H1 (cell line): Measurements from ENCODE around the gene PREX1. TPM values are rescaled to one million over a fixed set of nuclear protein-coding genes. Genes with fewer than 3 reads are reported as not detected.

Experiments
- CTCF ChIA-PET: fragments of 300-600 bp; sonication (Branson Sonifier 250); formaldehyde crosslinking; loops from one replicate; lab custom pipeline; 2021; ENCODE audit not compliant: partially characterized antibody; lab: Charles Lee
- POLR2A ChIA-PET: fragments of 300-600 bp; sonication (Branson Sonifier 250); formaldehyde crosslinking; loops from one replicate; lab custom pipeline; 2021; ENCODE audit warnings: inconsistent platforms; ENCODE audit not compliant: partially characterized antibody; lab: Charles Lee
- DNase-seq, 2 experiments: peaks; one replicate each; pipeline versions ENCODE4 v3.0.0 to v3.0.0-alpha.2; 2010 to 2022; ENCODE audit warnings: low spot score in 2 of 2, low read depth in 1 of 2, mixed read lengths in 1 of 2
- FAIRE-seq: peaks from 2 replicates; lab custom pipeline; 2011; peaks lifted over from hg19 to GRCh38; lab: Jason Lieb, UNC
- H2AFZ ChIP-seq: 2 replicates; pipeline ENCODE4 v1.8.1; 2012; ENCODE audit warnings: low read length, inconsistent platforms
- H2AK5ac ChIP-seq: 2 replicates; pipeline ENCODE4 v1.6.1; 2013; ENCODE audit warnings: low read depth, low read length
- H2BK120ac ChIP-seq: replicated peaks from 2 replicates; pipeline ENCODE3; 2013; ENCODE audit warnings: low read depth, low read length, inconsistent platforms
- H2BK12ac ChIP-seq: 2 replicates; pipeline ENCODE4 v1.6.1; 2013; ENCODE audit warnings: low read depth, low read length
- H2BK15ac ChIP-seq: 2 replicates; pipeline ENCODE4 v1.6.1; 2013; ENCODE audit warnings: low read length
- H2BK20ac ChIP-seq: 2 replicates; pipeline ENCODE4 v1.6.1; 2013; ENCODE audit warnings: low read length
- H2BK5ac ChIP-seq: 2 replicates; pipeline ENCODE4 v1.6.1; 2013; ENCODE audit warnings: low read depth, low read length
- H3K14ac ChIP-seq: 2 replicates; pipeline ENCODE4 v1.6.1; 2013; ENCODE audit warnings: inconsistent platforms; ENCODE audit not compliant: insufficient read length
- H3K18ac ChIP-seq: 2 replicates; pipeline ENCODE4 v1.6.1; 2013; ENCODE audit warnings: low read length; ENCODE audit errors: extremely low read depth
- H3K23ac ChIP-seq: 2 replicates; pipeline ENCODE4 v1.6.1; 2013; ENCODE audit warnings: inconsistent platforms; ENCODE audit not compliant: insufficient read length
- H3K23me2 ChIP-seq: 2 replicates; pipeline ENCODE4 v1.6.1; 2013; ENCODE audit warnings: low read depth, low read length
- H3K27ac ChIP-seq: 2 replicates; pipeline ENCODE4 v1.6.1; 2011; ENCODE audit warnings: low read depth, low read length, inconsistent platforms
- H3K27me3 ChIP-seq, 4 experiments: replicated peaks in 1 of 4; 1 replicate in 1 of 4; 2 replicates in 3 of 4; pipeline versions ENCODE4 v1.6.1 to v1.8.1; 2011 to 2013; ENCODE audit warnings: low read length in 3 of 4, mild to moderate bottlenecking in 3 of 4, inconsistent platforms in 2 of 4, mixed read lengths in 2 of 4, moderate library complexity in 1 of 4; ENCODE audit not compliant: control insufficient read depth in 3 of 4, insufficient read depth in 3 of 4; ENCODE audit errors: extremely low read depth in 1 of 4
- H3K36me3 ChIP-seq, 4 experiments: 2 replicates each; pipeline versions ENCODE4 v1.6.1 to v1.8.1; 2011 to 2013; ENCODE audit warnings: mild to moderate bottlenecking in 4 of 4, low read length in 3 of 4, moderate library complexity in 2 of 4, control low read depth in 1 of 4, inconsistent platforms in 1 of 4; ENCODE audit not compliant: insufficient read depth in 4 of 4, control insufficient read depth in 2 of 4
- H3K4ac ChIP-seq: replicated peaks from 2 replicates; pipeline ENCODE3; 2013; ENCODE audit warnings: low read length, low read depth, mixed read lengths, inconsistent platforms; ENCODE audit not compliant: insufficient read length
- H3K4me1 ChIP-seq, 4 experiments: replicated peaks in 1 of 4; 1 replicate in 1 of 4; 2 replicates in 3 of 4; pipeline versions ENCODE4 v1.6.1 to v1.8.1; 2011 to 2013; ENCODE audit warnings: low read length in 3 of 4, inconsistent platforms in 2 of 4, mixed read lengths in 1 of 4; ENCODE audit not compliant: insufficient read depth in 4 of 4, control insufficient read depth in 3 of 4
- H3K4me2 ChIP-seq, 2 experiments: 2 replicates each; pipeline versions ENCODE4 v1.6.1 to v1.8.1; 2011 to 2013; ENCODE audit warnings: low read depth in 2 of 2, low read length in 2 of 2, control low read depth in 1 of 2, inconsistent platforms in 1 of 2, mild to moderate bottlenecking in 1 of 2; ENCODE audit not compliant: insufficient read depth in 1 of 2
- H3K4me3 ChIP-seq, 4 experiments: fragments of 200-600, 300-600 bp in 1 of 4; sonication (generic), shearing (Covaris generic), sonication (Bioruptor Twin) in 1 of 4; 2 replicates each; pipeline versions ENCODE4 v1.5.1 to v1.8.1; 2011 to 2016; ENCODE audit warnings: low read length in 4 of 4, low read depth in 3 of 4, control low read depth in 2 of 4, inconsistent platforms in 2 of 4, mild to moderate bottlenecking in 2 of 4, mixed read lengths in 1 of 4, moderate library complexity in 1 of 4; ENCODE audit not compliant: insufficient read depth in 2 of 4; ENCODE audit errors: extremely low read depth in 1 of 4
- H3K56ac ChIP-seq: replicated peaks from 2 replicates; pipeline ENCODE3; 2013; ENCODE audit warnings: low read depth, mild to moderate bottlenecking, mixed read lengths, low read length, inconsistent platforms; ENCODE audit not compliant: insufficient read length
- H3K79me1 ChIP-seq: 2 replicates; pipeline ENCODE4 v1.6.1; 2013; ENCODE audit warnings: low read depth, low read length, control low read depth
- H3K79me2 ChIP-seq, 2 experiments: 2 replicates each; pipeline versions ENCODE4 v1.6.1 to v1.8.1; 2012 to 2013; ENCODE audit warnings: low read length in 2 of 2, mild to moderate bottlenecking in 2 of 2, inconsistent platforms in 1 of 2; ENCODE audit not compliant: insufficient read depth in 2 of 2, control insufficient read depth in 1 of 2
- H3K9ac ChIP-seq, 4 experiments: replicated peaks in 1 of 4; 1 replicate in 1 of 4; 2 replicates in 3 of 4; pipeline versions ENCODE4 v1.6.1 to v1.8.1; 2011 to 2013; ENCODE audit warnings: low read depth in 3 of 4, low read length in 3 of 4, control low read depth in 2 of 4, mild to moderate bottlenecking in 2 of 4, moderate library complexity in 2 of 4, inconsistent platforms in 1 of 4; ENCODE audit errors: extremely low read depth in 1 of 4
- H3K9me3 ChIP-seq, 2 experiments: 2 replicates each; pipeline versions ENCODE4 v1.6.1 to v1.8.1; 2012 to 2013; ENCODE audit warnings: mild to moderate bottlenecking in 2 of 2, moderate library complexity in 2 of 2, control low read depth in 1 of 2, inconsistent platforms in 1 of 2, low read depth in 1 of 2, low read length in 1 of 2, mixed read lengths in 1 of 2; ENCODE audit not compliant: insufficient read depth in 2 of 2
- H4K20me1 ChIP-seq, 2 experiments: replicated peaks in 1 of 2; 2 replicates each; pipeline versions ENCODE3 to v1.8.1; 2011 to 2013; ENCODE audit warnings: inconsistent platforms in 2 of 2, low read length in 2 of 2, mild to moderate bottlenecking in 1 of 2; ENCODE audit not compliant: insufficient read depth in 2 of 2, control insufficient read depth in 1 of 2
- H4K5ac ChIP-seq: 2 replicates; pipeline ENCODE4 v1.6.1; 2013; ENCODE audit warnings: low read length, low read depth, mixed read lengths, inconsistent platforms; ENCODE audit not compliant: insufficient read length
- H4K8ac ChIP-seq: 2 replicates; pipeline ENCODE4 v1.8.0; 2013; ENCODE audit warnings: mild to moderate bottlenecking, moderate library complexity, low read length, inconsistent platforms; ENCODE audit not compliant: insufficient read depth; ENCODE audit errors: extremely low read depth
- H4K91ac ChIP-seq: replicated peaks from 2 replicates; pipeline ENCODE3; 2013; ENCODE audit warnings: low read length, mixed read lengths, inconsistent platforms; ENCODE audit not compliant: insufficient read length
- CHD2 ChIP-seq: IDR thresholded peaks from 2 replicates; pipeline ENCODE4 v1.6.1; 2012; ENCODE audit warnings: low read length, improper control_type of control experiment
- EGR1 ChIP-seq: IDR thresholded peaks from 2 replicates; pipeline ENCODE4 v1.6.1; 2011; ENCODE audit warnings: low read depth, low read length, borderline replicate concordance
- GABPA ChIP-seq: IDR thresholded peaks from 2 replicates; pipeline ENCODE4 v1.6.1; 2011; ENCODE audit warnings: mild to moderate bottlenecking, low read length, moderate library complexity, borderline replicate concordance; ENCODE audit not compliant: insufficient read depth
- JUN ChIP-seq: IDR thresholded peaks from 2 replicates; pipeline ENCODE4 v1.6.1; 2011; ENCODE audit warnings: low read depth, mild to moderate bottlenecking, improper control_type of control experiment, low read length
- PHF8 ChIP-seq: fragments of 200-600 bp; sonication (generic); conservative IDR thresholded peaks from 2 replicates; pipeline ENCODE4 v1.7.1; 2012; ENCODE audit warnings: low read depth, mild to moderate bottlenecking, inconsistent platforms, low read length, moderate library complexity
- RFX5 ChIP-seq: IDR thresholded peaks from 2 replicates; pipeline ENCODE4 v1.6.1; 2011; ENCODE audit warnings: low read depth, low read length, improper control_type of control experiment, borderline replicate concordance
- SIN3A ChIP-seq, 2 experiments: IDR thresholded peaks in 1 of 2; conservative IDR thresholded peaks in 1 of 2; 2 replicates each; pipeline ENCODE4 v1.6.1; 2011 to 2012; ENCODE audit warnings: low read length in 2 of 2, improper control_type of control experiment in 1 of 2, low read depth in 1 of 2, mild to moderate bottlenecking in 1 of 2
- TAF1 ChIP-seq: IDR thresholded peaks from 2 replicates; pipeline ENCODE4 v1.6.1; 2011; ENCODE audit warnings: mild to moderate bottlenecking, low read depth, low read length
- USF2 ChIP-seq: IDR thresholded peaks from 2 replicates; pipeline ENCODE4 v1.6.1; 2011; ENCODE audit warnings: low read length, improper control_type of control experiment
- WGBS, 2 experiments: shearing (Covaris generic) in 1 of 2; methylation state at CpG; one replicate each; pipeline versions ENCODE4 v1.1.6 to v1.1.7; 2013 to 2015; ENCODE audit warnings: low lambda C conversion rate in 2 of 2, mixed read lengths in 2 of 2, inconsistent platforms in 1 of 2, low coverage in 1 of 2, missing lambda C conversion rate in 1 of 2; ENCODE audit not compliant: insufficient replicate concordance in 2 of 2, insufficient coverage in 1 of 2, insufficient read length in 1 of 2; ENCODE audit errors: extremely low coverage in 1 of 2, missing lambda C conversion rate in 1 of 2; 5-methylcytosine and 5-hydroxymethylcytosine counted together
- polyA plus RNA-seq, 7 experiments: library from polyadenylated mRNA; depleted of rRNA in 3 of 7; stranded (reverse) in 5 of 7; unstranded in 2 of 7; fragments of >200 nt in 5 of 7; fragments of 200-250 nt in 2 of 7; gene quantifications; 1 replicate in 5 of 7; 2 replicates in 1 of 7; 4 replicates in 1 of 7; pipeline versions ENCODE4 v1.2.1 to v1.2.3, GENCODE V29; 2011 to 2013; ENCODE audit warnings: missing spikeins in 2 of 7, mixed read lengths in 2 of 7
- total RNA-seq: library from RNA; stranded (reverse); fragmentation: NEBNext Ultra II Directional; extraction: Animal tissue kit (Norgen Biotek cat#: 25700); gene quantifications from 2 replicates; pipeline ENCODE4 v1.2.1, GENCODE V29; 2021

Gene PREX1
- total and polyA plus RNA-seq, 2 of the 8 experiments (the other 6 are each of a cell fraction or from before 2014, with no cell fraction given), result 10.7 to 12.8 TPM

- H4K20me1 ChIP-seq, result no peaks in the 10 kb centered on the region
- no peak overlapping the region for H2BK5ac ChIP-seq
- H3K4ac ChIP-seq, result no peak overlapping the region
- 0 out of 2 replicates have a peak overlapping the region, but pooled peaks have one; percentile 72 for H2BK15ac ChIP-seq
- DNase-seq (no peak), FAIRE-seq (no peak)
- H4K5ac ChIP-seq, result no peak overlapping the region
- H4K8ac ChIP-seq, result no peak overlapping the region; the same call in 1 of the 2 replicates
- no peak overlapping the region for H3K14ac ChIP-seq
- POLR2A ChIA-PET, result interaction anchor here (1.5 kb wide), 1 partner anchor 955 kb away, joined by 4 read pairs; no protein-coding TSS in a partner anchor
- H3K18ac ChIP-seq, result no peak overlapping the region
- no peak overlapping the region for H3K4me3 ChIP-seq
- WGBS, 2 experiments, result 87% methylated on average over 16 of the region's 17 CpGs; no CpG with 5 or more reads in 1 of the 2 experiments
- H4K91ac ChIP-seq, result no peak overlapping the region
- no peaks in the 10 kb centered on the region for H3K23me2 ChIP-seq
- CTCF ChIA-PET, result interaction anchor here (0.7 to 4.6 kb wide), 43 partner anchors 12 to 945 kb away, joined by 3 to 27 read pairs (median 6); no protein-coding TSS in a partner anchor
- H3K79me2 ChIP-seq, result no peaks in the 10 kb centered on the region
- H2BK12ac ChIP-seq, result peak overlapping the region; percentile 33; the same call in 1 of the 2 replicates
- H3K4me2 ChIP-seq, result no peak overlapping the region
- H3K4me1 ChIP-seq, result peaks cover 0 to 4% (median 2%) of the 10 kb centered on the region in 4 experiments; a peak in 3 of 7 replicates
- no peak overlapping the region for H2BK20ac ChIP-seq
- no peak overlapping the region for H3K56ac ChIP-seq
- no peak overlapping the region for H3K23ac ChIP-seq
- no peak overlapping the region for H3K27ac ChIP-seq
- no peak overlapping the region for H2AFZ ChIP-seq
- H3K36me3 ChIP-seq, result no peaks in the 10 kb centered on the region
- H3K27me3 ChIP-seq, result no peaks in the 10 kb centered on the region
- no peak overlapping the region for H2AK5ac ChIP-seq
- no peaks in the 10 kb centered on the region for H3K9me3 ChIP-seq
- no peak overlapping the region for H3K9ac ChIP-seq
- no peak overlapping the region for H2BK120ac ChIP-seq
- H3K79me1 ChIP-seq, result no peaks in the 10 kb centered on the region
- TF ChIP-seq CHD2, result no peak
- TF ChIP-seq SIN3A (conservative IDR thresholded peaks at IDR 0.05 in 1 of 2, IDR thresholded peaks at IDR 0.05 in 1 of 2; ENCODE audit: low read depth in 1 of 2, low read length in 2 of 2), result no peak
- no peak for TF ChIP-seq PHF8
- no peak for TF ChIP-seq USF2
- TF ChIP-seq JUN, result no peak
- no peak for TF ChIP-seq EGR1
- TF ChIP-seq TAF1, result no peak
- no peak for TF ChIP-seq GABPA
- TF ChIP-seq RFX5, result no peak
These were observed 208.4 kb downstream of the PREX1 start for GRCh38 chr20:48619126-48620101.
